Gastroesophageal sphincter (tissue), 4 donors: Measurements from ENCODE around the gene GRIP1. TPM values are rescaled to one million over a fixed set of nuclear protein-coding genes. Genes with fewer than 3 reads are reported as not detected.

Source experiments
- ATAC-seq: fragments of 150-250 bp; one replicate; pipeline ENCODE4 v1.9.1; 2016; ENCODE audit warnings: mild to moderate bottlenecking, moderate library complexity
- H3K27ac ChIP-seq, 4 donors: fragments of 200-600 bp; sonication (generic) in 3 of 4; 1 replicate in 3 of 4; 2 replicates in 1 of 4; pipeline ENCODE4 v1.5.1; 2016 to 2019
- H3K27me3 ChIP-seq: fragments of 200-600 bp; sonication (generic); one replicate; pipeline ENCODE4 v1.5.1; 2019
- H3K36me3 ChIP-seq, 2 donors: fragments of 200-600 bp; sonication (generic); one replicate each; pipeline ENCODE4 v1.5.1; 2019; ENCODE audit warnings: control low read depth in 1 of 2
- H3K4me1 ChIP-seq, 3 donors: fragments of 200-600 bp; sonication (generic); 1 replicate in 2 of 3; 2 replicates in 1 of 3; pipeline ENCODE4 v1.5.1; 2016 to 2019; ENCODE audit warnings: control low read depth in 2 of 3
- H3K4me3 ChIP-seq, 2 donors: fragments of 200-600 bp; sonication (generic); one replicate each; pipeline ENCODE4 v1.5.1; 2019; ENCODE audit warnings: mild to moderate bottlenecking in 1 of 2, moderate library complexity in 1 of 2
- H3K9me3 ChIP-seq, 3 donors: fragments of 200-600 bp; sonication (generic); one replicate each; pipeline ENCODE4 v1.5.1; 2017 to 2019; ENCODE audit warnings: control low read depth in 2 of 3
- EP300 ChIP-seq: sonication (generic); formaldehyde crosslinking; IDR thresholded peaks from one replicate; pipeline ENCODE4 v1.6.1; 2017; ENCODE audit warnings: antibody characterized with exemption, mild to moderate bottlenecking
- POLR2A ChIP-seq, 2 donors: fragments of 450-650 bp; IDR thresholded peaks; one replicate each; pipeline ENCODE4 v1.6.1; 2017; ENCODE audit warnings: antibody characterized with exemption in 2 of 2, mild to moderate bottlenecking in 2 of 2, moderate library complexity in 1 of 2
- POLR2AphosphoS5 ChIP-seq: sonication (generic); formaldehyde crosslinking; IDR thresholded peaks from one replicate; pipeline ENCODE4 v1.6.1; 2017; ENCODE audit warnings: antibody characterized with exemption
- WGBS, 2 donors: methylation state at CpG; one replicate each; pipeline ENCODE4 v1.1.5; 2018; ENCODE audit warnings: low coverage in 1 of 2; 5-methylcytosine and 5-hydroxymethylcytosine counted together
- total RNA-seq, 4 donors: library from RNA; depleted of rRNA; stranded (reverse); fragments of >200 nt; gene quantifications; one replicate each; pipeline ENCODE4 v1.1.0, GENCODE V29; 2016
- TF ChIP-seq, protein P1 (sequence below), 4 experiments: fragments of 200-600 bp in 2 of 4; fragments of 450-650 bp in 2 of 4; sonication (generic) in 1 of 4; IDR thresholded peaks; one replicate each; pipeline ENCODE4 v1.5.1; 2017 to 2019; ENCODE audit warnings: antibody characterized with exemption in 4 of 4, mild to moderate bottlenecking in 2 of 4, moderate library complexity in 2 of 4

The GRIP1 gene
- total RNA-seq, 4 donors from 2014 or later, result 6.8 to 17.8 (median 11.6) TPM

DNA sequence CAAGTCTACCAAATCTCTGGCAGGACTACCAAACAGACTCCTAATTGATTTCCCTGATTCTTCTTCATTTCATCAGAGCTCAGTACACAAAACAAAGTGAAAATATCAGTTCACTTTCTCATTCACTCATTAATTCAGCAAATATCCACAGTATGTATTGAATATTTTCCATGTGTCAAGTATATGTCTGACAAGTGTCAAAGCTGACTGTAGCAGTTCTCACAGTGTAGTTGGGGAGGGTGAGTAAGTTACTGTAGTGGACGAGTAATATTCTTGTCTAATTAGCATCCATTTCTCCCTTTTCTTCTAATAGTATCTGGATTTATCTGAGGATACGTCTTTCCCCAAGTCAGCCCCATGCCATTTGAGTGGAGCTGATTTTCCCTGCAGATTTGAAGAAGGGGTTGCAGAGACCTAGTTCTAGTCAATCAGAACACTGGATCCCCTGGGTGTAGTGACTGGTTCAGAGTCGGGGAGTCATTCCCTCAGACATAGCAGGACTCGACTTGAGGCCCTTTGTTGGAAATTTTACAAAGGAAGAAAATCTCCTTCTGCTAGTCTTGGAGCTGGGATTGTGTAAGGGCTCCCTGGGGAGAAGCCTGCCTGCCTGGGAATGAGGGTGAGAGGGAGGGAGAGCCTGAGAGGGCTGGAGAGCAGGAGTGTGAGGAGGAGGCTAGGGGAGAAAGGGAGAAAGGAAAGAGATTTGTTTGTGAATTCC lies 51.4 kb downstream of the GRIP1 start:
- no peaks in the 10 kb centered on the region for H3K9me3 ChIP-seq
- ATAC-seq, result no peak
- no peak overlapping the region for H3K4me3 ChIP-seq
- H3K36me3 ChIP-seq, result no peaks in the 10 kb centered on the region
- 52 to 84% methylated on average over 3 to 4 of the region's 4 CpGs for WGBS, 2 donors
- TF ChIP-seq POLR2A (IDR thresholded peaks at IDR 0.05) (no peak), POLR2AphosphoS5 (no peak), EP300 (no peak)
- TF ChIP-seq, protein P1, sequence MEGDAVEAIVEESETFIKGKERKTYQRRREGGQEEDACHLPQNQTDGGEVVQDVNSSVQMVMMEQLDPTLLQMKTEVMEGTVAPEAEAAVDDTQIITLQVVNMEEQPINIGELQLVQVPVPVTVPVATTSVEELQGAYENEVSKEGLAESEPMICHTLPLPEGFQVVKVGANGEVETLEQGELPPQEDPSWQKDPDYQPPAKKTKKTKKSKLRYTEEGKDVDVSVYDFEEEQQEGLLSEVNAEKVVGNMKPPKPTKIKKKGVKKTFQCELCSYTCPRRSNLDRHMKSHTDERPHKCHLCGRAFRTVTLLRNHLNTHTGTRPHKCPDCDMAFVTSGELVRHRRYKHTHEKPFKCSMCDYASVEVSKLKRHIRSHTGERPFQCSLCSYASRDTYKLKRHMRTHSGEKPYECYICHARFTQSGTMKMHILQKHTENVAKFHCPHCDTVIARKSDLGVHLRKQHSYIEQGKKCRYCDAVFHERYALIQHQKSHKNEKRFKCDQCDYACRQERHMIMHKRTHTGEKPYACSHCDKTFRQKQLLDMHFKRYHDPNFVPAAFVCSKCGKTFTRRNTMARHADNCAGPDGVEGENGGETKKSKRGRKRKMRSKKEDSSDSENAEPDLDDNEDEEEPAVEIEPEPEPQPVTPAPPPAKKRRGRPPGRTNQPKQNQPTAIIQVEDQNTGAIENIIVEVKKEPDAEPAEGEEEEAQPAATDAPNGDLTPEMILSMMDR (IDR thresholded peaks at IDR 0.05), result no peak
- H3K4me1 ChIP-seq, result peaks cover 0 to 6% (median 0%) of the 10 kb centered on the region in 3 donors
- no peak overlapping the region for H3K27ac ChIP-seq
- H3K27me3 ChIP-seq, result no peaks in the 10 kb centered on the region

DNA sequence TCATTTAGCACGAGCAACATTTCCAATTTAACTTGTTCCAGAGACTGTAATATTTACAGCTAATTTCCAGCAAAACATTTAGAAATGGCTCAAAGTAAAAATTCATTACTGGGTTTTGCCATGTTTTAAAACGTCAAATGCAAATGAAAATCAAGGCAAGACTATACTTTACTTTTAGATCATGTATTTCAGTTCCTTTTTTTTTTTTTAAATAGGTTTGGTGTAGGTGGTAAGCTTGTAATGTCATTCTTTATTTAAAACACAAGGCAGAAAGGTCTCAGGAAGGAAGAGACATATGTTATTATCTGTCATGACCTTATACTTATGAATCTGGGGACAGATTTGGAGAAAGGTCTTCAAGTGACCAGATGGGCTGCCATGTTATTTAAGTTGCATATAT lies 54.1 kb downstream of the GRIP1 start:
- 91 to 94% methylated on average over 2 of the region's 2 CpGs for WGBS, 2 donors
- H3K9me3 ChIP-seq, result no peaks in the 10 kb centered on the region
- H3K4me1 ChIP-seq, result peaks cover 0 to 6% (median 0%) of the 10 kb centered on the region in 3 donors
- H3K27me3 ChIP-seq, result no peaks in the 10 kb centered on the region
- H3K4me3 ChIP-seq, result no peak overlapping the region
- TF ChIP-seq, protein P1 (IDR thresholded peaks at IDR 0.05), result no peak
- TF ChIP-seq POLR2AphosphoS5 (no peak), POLR2A (IDR thresholded peaks at IDR 0.05) (no peak), EP300 (no peak)
- ATAC-seq, result no peak
- no peaks in the 10 kb centered on the region for H3K36me3 ChIP-seq
- no peak overlapping the region for H3K27ac ChIP-seq

DNA sequence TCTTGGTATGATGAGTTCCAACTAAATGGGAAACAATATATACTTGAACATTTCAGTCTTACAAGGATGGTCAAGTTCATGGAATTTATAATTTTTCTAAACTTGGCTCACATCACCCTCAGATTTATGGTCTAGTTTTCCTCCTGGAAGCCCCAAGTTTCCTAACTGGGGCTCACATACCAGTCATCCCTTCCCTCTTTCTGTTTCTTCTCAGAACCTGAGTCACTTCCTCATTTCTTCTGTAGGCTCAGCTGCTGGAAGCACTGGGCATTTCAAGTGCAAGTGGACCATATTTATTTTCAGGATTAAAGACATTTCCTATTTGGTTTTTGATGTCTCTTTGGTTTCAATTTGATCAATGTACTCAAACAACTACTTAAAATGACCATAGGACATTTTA lies 55.4 kb downstream of the GRIP1 start:
- Histone ChIP-seq H3K27ac (no peak overlapping the region), H3K27me3 (no peaks in the 10 kb centered on the region), H3K4me3 (no peak overlapping the region), H3K36me3 (no peaks in the 10 kb centered on the region), H3K4me1 (peaks cover 0 to 6% (median 0%) of the 10 kb centered on the region in 3 donors), H3K9me3 (no peaks in the 10 kb centered on the region)
- ATAC-seq, result no peak
- TF ChIP-seq POLR2AphosphoS5, result no peak
- TF ChIP-seq EP300, result no peak
- TF ChIP-seq, protein P1 (IDR thresholded peaks at IDR 0.05), result no peak
- TF ChIP-seq POLR2A (IDR thresholded peaks at IDR 0.05), result no peak

DNA sequence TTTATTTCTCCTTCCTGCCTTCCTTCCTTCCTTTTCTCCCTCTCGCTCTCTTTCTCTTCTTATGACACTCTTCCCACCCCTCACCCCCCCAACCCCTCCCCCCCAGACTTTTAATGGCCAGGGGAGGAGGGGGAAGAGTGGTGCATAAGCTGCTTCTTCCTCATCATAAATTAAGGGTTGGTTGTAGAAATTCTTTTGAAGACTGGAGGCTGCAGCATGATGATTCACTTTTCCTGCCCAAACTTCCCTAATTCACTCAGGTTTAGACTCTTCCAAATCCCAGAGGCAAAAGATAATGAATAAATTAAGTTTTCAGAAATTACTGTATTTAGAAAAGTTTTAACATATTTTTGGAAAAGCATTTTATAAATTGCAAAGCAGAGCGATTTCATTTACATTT lies 58.2 kb downstream of the GRIP1 start:
- Histone ChIP-seq H3K4me3 (no peak overlapping the region), H3K27ac (no peak overlapping the region), H3K36me3 (no peaks in the 10 kb centered on the region), H3K9me3 (no peaks in the 10 kb centered on the region), H3K4me1 (no peaks in the 10 kb centered on the region), H3K27me3 (no peaks in the 10 kb centered on the region)
- ATAC-seq, result no peak
- no peak for TF ChIP-seq POLR2A (IDR thresholded peaks at IDR 0.05)
- no peak for TF ChIP-seq POLR2AphosphoS5
- no peak for TF ChIP-seq EP300
- TF ChIP-seq, protein P1 (IDR thresholded peaks at IDR 0.05), result no peak
- 72 to 78% methylated on average over 1 to 2 of the region's 2 CpGs for WGBS, 2 donors

DNA sequence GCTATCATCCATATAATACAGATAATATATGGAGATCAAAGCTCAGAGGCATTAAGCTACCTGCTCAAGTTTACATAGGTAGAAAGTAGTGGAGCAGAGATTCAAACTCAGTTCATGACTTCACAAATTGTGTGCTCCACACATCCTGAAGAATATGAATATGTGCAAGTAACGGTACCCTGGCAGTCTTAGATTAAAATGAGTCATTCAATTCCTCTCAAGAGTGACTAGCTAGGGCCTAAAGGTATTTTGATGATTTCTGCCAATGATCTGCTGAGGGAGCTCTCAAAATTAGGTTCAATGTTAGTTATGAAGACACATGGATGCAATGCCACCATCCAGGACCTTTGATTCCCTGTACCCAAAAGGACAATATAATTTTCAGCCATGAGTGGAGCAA lies 58.9 kb downstream of the GRIP1 start:
- no peak for ATAC-seq
- no peaks in the 10 kb centered on the region for H3K9me3 ChIP-seq
- H3K36me3 ChIP-seq, result no peaks in the 10 kb centered on the region
- TF ChIP-seq, protein P1 (IDR thresholded peaks at IDR 0.05), result no peak
- no peak for TF ChIP-seq POLR2A (IDR thresholded peaks at IDR 0.05)
- no peak for TF ChIP-seq POLR2AphosphoS5
- TF ChIP-seq EP300, result no peak
- H3K27ac ChIP-seq, result no peak overlapping the region
- WGBS, 2 donors, result 67 to 82% methylated on average over 1 of the region's 1 CpG
- no peak overlapping the region for H3K4me3 ChIP-seq
- H3K4me1 ChIP-seq, result no peaks in the 10 kb centered on the region
- H3K27me3 ChIP-seq, result no peaks in the 10 kb centered on the region
